NOMO-1 treated with DMSO at 0.1 percent for 48 hours (cell line): ENCODE results near the gene ATP2C2.
"Not testable (repeated sequence)": the region's sequence is repeated elsewhere in the genome, so short reads cannot be mapped to it uniquely, and the experiment has no call there.

Source experiments
- DNase-seq: peaks from one replicate; lab custom pipeline; 2025; ENCODE audit not compliant: unreplicated experiment; lab: John Stamatoyannopoulos, UW

Gene ATP2C2

DNA sequence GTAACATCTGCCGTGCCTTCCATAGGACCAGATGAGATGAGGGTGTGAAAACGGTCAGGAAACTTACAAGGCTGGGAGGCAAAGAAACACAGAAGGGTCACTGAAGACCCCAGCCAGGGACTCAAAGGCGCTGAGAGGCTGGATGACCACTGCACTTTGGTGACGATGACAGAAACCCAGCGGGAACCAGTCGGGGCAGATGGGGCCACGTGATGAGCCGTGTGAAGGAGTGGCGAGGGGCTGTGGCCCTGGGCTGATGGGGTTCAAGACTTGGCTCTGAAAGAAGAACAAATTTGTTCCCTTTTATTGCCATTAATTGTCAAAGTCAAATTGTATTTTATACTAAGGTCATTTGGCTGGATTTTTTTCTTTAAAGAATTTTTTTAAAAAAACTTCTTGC lies 28.6 kb upstream of the ATP2C2 start:
- no peak for DNase-seq

GRCh38 chr16:84340325-84341040 lies 27.9 kb upstream of the ATP2C2 start:
- no peak for DNase-seq

DNA sequence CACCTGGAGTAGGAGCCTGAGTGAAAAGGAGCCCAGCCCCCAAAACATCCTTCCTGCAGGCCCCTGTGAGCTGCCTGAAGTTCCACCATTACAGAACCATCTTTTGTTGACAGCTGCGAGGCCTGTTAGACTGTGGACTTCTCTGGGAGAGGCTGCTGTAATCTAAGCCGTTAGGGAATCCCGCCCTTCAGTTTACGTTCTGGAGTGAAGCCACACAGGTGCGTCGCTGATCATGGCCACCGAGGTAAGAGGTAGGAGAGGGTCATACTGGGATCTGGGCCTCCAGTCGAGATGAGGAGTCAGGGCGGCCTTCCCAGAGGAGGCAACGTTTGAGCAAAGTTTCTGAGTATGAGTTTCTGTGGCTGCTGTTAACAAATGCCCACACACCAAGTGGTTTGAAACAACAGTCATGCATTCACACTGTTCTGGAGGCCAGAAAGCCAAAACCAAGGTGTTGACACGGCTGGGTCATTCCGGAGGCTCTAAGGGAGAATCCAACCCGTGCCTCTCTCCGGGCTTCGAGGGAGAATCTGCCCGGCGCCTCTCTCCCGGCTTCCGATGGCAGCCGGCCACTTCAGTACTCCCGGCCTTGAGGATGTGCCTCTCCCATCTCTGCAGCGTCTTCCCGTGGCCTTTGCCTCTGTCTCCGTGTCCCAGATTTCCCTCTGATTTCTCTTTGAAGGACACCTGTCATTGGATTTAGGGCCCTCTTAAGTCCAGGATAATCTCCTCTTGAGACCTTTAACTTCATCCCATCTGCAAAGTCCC lies 26.6 kb upstream of the ATP2C2 start:
- no peak for DNase-seq

DNA sequence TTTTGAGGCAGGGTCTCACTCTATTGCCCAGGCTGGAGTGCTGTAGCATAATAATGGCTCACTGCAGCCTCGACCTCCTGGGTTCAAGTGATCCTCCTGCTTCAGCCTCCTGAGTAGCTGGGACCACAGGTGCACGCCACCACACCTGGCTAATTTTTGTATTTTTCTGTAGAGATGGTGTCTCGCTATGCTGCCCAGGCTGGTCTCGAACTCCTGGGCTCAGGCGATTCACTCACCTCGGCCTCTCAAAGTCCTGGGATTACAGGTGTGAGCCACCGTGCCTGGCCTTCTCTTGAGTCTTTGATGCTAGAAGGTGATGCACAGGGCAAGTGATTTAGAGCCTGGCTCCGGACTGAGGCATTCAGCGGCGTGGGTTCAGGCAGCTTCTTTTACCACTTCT lies 24.5 kb upstream of the ATP2C2 start:
- DNase-seq, result not testable (repeated sequence)

DNA sequence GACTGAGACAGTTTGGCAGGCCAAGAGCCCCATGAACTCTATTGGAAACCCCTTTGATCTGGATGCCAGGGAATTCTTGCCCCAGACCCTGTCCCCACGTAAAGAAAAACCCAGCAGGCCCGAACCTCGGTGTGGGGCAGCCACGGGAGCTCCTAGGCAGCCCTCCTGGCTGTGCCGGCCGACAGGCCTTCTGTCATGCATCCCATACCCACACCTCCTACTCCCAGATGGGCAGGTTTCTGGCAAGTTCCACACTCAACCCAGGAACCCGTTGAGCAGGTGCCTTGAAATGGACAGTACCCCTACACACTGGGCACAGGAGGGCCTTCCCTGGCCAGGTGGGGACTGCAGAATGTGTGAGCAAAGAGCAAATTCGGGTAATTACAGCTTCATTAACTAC lies 23.6 kb upstream of the ATP2C2 start:
- no peak for DNase-seq

DNA sequence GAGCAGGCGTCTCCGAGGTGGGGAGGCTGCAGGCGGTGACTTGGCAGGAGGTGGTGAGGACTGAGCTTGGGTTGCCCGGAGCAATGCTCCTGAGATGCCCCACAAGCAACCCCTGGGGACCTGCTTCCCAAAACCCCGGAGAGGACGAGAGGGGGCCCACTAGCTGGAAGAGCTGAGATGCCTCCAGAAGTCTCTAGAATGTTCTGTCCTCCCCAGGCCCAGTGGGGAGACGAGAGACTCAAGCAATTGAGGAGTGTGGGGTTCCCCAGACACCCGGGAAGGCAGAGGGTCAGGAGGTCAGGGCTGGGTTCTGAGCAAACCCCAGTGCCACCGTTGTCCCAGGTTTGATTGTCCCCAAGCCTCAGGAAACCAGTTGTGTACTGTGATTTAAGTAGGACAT lies 21.2 kb upstream of the ATP2C2 start:
- no peak for DNase-seq

GRCh38 chr16:84348386-84348888 lies 19.9 kb upstream of the ATP2C2 start:
- DNase-seq, result no peak

DNA sequence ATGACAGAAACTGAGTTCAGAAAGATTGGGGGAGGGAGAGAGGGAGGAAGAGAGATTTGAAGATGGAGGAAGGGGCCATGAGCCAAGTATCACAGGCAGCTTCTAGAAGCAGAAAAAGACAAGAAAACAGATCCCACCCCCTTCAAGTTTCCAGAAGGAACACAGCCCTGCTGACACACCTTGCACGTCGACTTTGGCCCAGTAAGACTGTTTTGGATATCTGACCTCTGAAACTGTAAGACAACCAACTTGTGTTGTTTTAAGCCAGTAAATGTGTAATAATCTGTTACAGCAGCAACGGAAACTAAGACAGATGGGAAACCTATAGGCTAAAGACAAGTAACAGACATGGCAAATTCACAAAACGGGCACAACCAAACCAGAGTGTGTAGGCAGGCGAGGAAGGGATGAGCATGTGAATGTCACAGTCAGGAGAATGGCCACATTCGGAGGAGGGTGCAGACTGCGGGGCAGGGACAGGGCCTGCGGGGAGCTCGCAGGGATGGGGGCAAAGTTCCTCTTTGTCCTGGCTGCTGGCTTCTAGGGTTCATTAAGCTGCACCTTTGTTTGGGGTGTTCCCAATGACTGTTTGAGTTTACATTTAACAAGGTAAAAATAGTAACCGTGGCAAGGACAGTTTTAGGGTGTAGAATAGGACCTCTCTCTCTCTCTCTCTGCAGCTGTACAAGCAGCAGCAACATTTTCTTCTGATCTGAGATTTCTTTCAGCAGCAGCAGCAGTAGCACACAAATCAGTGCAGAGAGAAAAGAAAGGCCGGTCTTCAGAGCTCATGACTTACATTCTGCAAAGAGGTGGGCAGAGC lies 18.3 kb upstream of the ATP2C2 start:
- no peak for DNase-seq

DNA sequence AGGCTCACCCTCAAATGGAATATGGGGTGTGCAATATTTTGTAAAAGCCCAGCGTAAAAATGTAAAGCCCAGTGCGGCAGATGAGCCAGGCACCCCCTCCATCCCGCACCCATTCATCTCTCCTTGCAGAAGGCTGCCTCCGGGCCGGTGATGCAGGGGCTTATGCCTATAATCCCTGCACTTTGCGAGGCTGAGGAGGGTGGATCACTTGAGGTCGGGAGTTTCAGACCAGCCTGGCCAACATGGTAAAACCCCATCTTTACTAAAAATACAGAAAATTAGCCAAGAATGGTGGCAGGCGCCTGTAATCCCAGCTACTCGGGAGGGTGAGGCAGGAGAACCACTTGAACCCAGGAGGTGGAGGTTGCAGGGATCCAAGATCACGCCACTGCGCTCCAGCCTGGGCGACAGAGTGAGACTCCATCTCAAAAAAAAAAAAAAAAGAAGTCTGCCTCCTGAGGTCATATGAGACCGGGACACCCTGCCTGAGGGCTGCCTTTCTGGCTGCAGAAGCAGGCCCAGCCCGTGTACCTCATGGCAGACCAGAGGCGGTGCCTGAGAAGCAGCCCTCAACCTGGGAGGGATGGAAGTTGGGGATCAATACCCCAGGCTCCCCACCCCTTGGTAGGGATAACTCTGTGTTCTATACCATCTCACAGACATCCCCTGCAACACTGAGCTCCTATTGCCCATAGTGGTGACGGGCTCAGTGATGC lies 17.5 kb upstream of the ATP2C2 start:
- DNase-seq, result no peak

- DNase-seq, result no peak
Measured at GRCh38 chr16:84351630-84352029, 16.7 kb upstream of the ATP2C2 start.

- DNase-seq, result no peak
Measured at GRCh38 chr16:84354306-84354705, 14.0 kb upstream of the ATP2C2 start.

GRCh38 chr16:84355149-84355548 lies 13.2 kb upstream of the ATP2C2 start:
- DNase-seq, result no peak

DNA sequence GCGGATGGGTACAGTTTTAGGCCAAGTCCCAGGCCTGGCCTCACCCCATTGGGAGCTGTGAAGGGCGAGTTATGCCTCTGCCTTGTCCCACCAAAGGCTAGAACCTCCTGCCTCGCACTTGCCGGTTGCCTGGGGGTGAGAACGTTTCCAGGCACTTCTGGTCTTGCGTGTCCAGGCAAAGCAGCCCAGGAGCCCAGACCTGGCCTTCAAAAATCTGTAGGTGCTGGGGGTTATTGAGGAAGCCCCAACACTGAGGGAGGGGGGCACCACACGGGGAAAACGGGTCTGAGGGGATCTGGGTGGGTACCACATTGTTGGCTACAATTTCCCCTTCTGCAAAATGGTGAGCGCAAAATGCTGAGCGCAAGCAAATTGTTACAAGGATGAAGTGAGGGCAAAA lies 12.2 kb upstream of the ATP2C2 start:
- no peak for DNase-seq

DNA sequence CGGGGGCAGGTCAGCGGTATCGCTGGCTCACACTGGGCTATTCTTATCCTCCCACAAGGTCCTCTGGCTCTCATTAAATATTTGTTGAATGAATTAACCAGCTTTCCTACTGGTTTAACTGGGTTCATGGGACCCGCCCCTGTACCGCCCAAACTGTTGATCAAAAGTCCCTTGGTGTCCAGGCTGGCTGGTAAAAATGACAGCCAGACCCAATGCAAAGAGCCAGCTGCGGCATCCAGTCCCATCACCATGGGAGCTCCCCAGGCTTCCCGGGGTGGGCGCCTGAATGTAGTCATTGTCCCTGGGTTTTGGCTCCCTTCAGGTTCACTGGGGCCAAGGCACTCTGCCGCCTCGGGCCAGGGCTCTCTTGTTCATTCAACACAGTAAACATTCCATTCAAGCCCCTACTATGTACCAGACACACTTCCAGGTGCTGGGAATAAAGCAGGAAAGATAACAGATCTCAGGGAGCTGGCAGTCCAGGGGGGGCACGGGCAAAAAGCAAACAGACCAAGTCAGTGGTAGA lies 11.7 kb upstream of the ATP2C2 start:
- DNase-seq, result no peak

DNA sequence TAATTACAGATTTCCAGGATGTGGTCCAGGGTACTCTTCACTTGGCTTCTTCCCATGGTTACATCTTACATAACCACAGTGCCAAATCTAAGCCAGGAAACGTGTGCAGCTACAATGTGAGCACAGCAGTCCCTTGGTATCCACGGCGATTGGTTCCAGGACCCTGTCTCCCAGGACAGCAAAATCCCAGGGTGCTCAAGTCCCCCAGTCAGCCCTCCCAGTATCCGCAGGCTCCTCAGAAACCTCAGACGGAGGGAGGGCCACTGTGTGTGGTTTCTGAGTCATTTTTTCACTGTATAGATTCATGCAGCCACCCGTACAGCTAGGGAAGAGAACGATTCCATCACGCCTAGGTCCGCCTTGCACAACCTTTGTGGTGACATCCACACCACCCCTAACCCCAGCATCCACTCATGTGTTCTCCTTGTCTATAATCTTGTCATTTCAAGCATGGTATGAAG lies 11.1 kb upstream of the ATP2C2 start:
- peak; percentile 97 for DNase-seq

DNA sequence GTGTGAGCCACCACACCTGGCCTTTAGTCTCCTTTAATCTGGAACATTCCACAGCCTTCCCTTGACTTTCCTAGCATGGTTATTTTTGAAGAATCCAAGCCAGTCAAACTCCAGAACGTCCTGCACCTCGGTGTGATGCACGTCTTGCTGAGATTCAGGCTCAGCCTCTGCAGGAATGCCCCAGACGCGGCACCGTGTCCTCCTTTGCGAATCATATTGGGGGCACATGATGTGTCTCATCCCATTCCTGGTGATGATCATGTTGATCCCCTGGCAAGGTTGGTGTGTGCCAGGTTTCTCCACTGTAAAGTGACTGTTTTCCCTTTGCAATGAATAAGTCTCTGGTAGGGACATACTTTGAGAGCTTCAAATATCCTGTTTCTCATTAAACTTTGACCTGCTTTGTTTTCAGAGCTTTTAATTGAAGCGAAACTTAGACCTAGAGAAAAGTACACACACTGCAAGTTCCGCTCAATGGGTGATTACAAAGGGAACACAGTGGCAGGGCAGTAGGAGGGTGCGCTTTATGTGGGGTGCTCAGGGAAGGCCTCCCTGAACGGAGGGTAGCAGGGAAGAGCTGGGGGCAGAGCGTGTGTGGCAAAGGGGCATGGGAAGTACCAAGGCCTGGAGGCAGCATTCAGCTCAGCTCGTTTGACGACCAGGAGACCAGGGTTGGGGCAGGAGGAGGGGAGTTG lies 9.6 kb upstream of the ATP2C2 start:
- DNase-seq, result no peak

- no peak for DNase-seq
Measured at GRCh38 chr16:84359326-84359725, 9.0 kb upstream of the ATP2C2 start.

DNA sequence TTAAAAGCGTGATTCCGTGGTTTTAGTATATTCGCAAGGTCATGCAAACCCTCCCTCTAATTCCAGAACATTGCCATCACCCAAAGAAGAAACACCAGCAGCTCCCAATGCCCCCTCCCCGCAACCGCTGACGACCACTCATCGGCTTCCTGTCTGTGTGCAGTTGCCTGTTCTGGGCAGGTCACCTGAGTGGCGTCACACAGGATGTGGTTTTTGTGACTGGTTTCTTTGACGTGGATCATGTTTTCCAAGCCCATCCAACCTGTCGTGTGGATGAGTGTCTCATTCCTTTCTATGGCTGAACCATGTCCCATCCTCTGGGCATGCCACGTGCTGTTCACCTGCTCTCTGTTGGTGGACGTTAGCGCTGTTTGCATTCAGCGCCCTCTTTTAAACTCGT lies 8.2 kb upstream of the ATP2C2 start:
- no peak for DNase-seq

DNA sequence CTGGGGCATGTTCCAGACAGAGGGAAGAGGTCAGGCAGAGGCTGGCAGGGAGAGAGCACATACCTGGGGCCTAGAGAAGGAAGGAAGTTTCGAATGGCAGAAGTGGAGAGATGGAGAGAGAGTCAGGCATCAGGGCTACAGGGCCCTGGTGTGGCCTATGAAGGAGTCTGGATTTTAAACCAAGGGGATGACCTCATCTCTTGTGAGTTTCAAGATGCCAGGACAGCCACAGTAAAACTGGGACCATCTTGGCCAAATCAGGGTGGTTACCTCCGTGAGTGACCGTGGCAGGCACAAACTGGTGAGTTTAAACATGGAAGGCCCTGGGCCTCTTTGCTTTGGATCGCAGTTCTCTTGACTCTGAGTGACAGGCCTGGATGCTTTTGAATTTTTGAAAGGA lies 7.6 kb upstream of the ATP2C2 start:
- DNase-seq, result no peak

GRCh38 chr16:84361546-84361945 lies 6.8 kb upstream of the ATP2C2 start:
- DNase-seq, result no peak
